HCT116 (cell line): ENCODE data around the gene ORC4. TPM values are rescaled to one million over a fixed set of nuclear protein-coding genes. Genes with fewer than 3 reads are reported as not detected.

Source experiments
- ATAC-seq: fragments of 200-7000 bp; cut with Tn5 transposase; 2 replicates; pipeline ENCODE4 v1.9.1; 2020; ENCODE audit warnings: mild to moderate bottlenecking, moderate library complexity
- BruUV-seq: library from RNA; stranded (reverse); fragments of 400-500 nt; replicated peaks from 2 replicates; lab custom pipeline; 2021; lab: Mats Ljungman, UMichigan
- CTCF ChIA-PET: fragments of 300-600 bp; sonication (Branson Sonifier 250); formaldehyde crosslinking; loops from one replicate; lab custom pipeline; 2021; ENCODE audit warnings: antibody characterized with exemption; lab: Charles Lee
- POLR2A ChIA-PET: fragments of 300-600, 350-600 bp; sonication (Branson Sonifier 250); formaldehyde crosslinking; loops from one replicate; lab custom pipeline; 2021; ENCODE audit warnings: antibody characterized with exemption; lab: Charles Lee
- RAD21 ChIA-PET, 2 experiments: fragments of 300-600 bp; sonication (Branson Sonifier 250); formaldehyde crosslinking; loops; one replicate each; lab custom pipeline; 2023; ENCODE audit warnings: low total read pairs in 2 of 2; ENCODE audit not compliant: uncharacterized antibody in 2 of 2, unreplicated experiment in 2 of 2, low non-redundant PET in 1 of 2; lab: Charles Lee
- DNase-seq: peaks from one replicate; pipeline ENCODE4 v3.0.0-alpha.2; 2010; ENCODE audit warnings: low read depth, low spot score
- H2AFZ ChIP-seq: fragments of 200-600 bp; shearing (Covaris generic), sonication (generic); 2 replicates; pipeline ENCODE4 v1.6.1; 2017; ENCODE audit warnings: low read depth, mixed run types, mixed read lengths, antibody characterized with exemption, low read length; ENCODE audit not compliant: poor library complexity, severe bottlenecking
- H3K27ac ChIP-seq: 2 replicates; pipeline ENCODE4 v1.5.1; 2012; ENCODE audit warnings: low read depth, low read length
- H3K27me3 ChIP-seq: fragments of 200-600 bp; sonication (generic); 2 replicates; pipeline ENCODE4 v1.6.1; 2016; ENCODE audit warnings: mixed run types, low read length, mixed read lengths; ENCODE audit not compliant: insufficient read depth
- H3K36me3 ChIP-seq, 2 experiments: fragments of 200-500 bp in 1 of 2; fragments of 200-600 bp in 1 of 2; sonication (Bioruptor generic) in 1 of 2; sonication (generic) in 1 of 2; 2 replicates each; pipeline versions ENCODE4 v1.5.1 to v1.6.1; 2014 to 2016; ENCODE audit warnings: low read length in 2 of 2, inconsistent platforms in 1 of 2, mixed read lengths in 1 of 2, mixed run types in 1 of 2; ENCODE audit not compliant: insufficient read depth in 2 of 2, control insufficient read depth in 1 of 2
- H3K4me1 ChIP-seq, 2 experiments: fragments of 200-600 bp in 1 of 2; sonication (generic) in 1 of 2; 2 replicates each; pipeline versions ENCODE4 v1.5.1 to v1.6.1; 2012 to 2017; ENCODE audit warnings: low read length in 2 of 2, inconsistent platforms in 1 of 2, mild to moderate bottlenecking in 1 of 2, mixed read lengths in 1 of 2, mixed run types in 1 of 2, moderate library complexity in 1 of 2; ENCODE audit not compliant: insufficient read depth in 2 of 2, control insufficient read depth in 1 of 2
- H3K4me2 ChIP-seq: fragments of 200-600 bp; sonication (generic); 2 replicates; pipeline ENCODE4 v1.6.1; 2017; ENCODE audit warnings: mixed run types, low read length, mixed read lengths
- H3K4me3 ChIP-seq, 2 experiments: fragments of 200-600 bp in 1 of 2; sonication (generic) in 1 of 2; replicated peaks in 1 of 2; 2 replicates each; pipeline ENCODE4 v1.5.1; 2011 to 2016; ENCODE audit warnings: low read length in 2 of 2, control low read depth in 1 of 2, low read depth in 1 of 2, mild to moderate bottlenecking in 1 of 2, mixed read lengths in 1 of 2, mixed run types in 1 of 2
- H3K79me2 ChIP-seq: fragments of 200-600 bp; sonication (generic); 2 replicates; pipeline ENCODE4 v1.6.1; 2017; ENCODE audit warnings: mild to moderate bottlenecking, mixed run types, low read length, moderate library complexity, mixed read lengths; ENCODE audit not compliant: insufficient read depth
- H3K9ac ChIP-seq: fragments of 200-600 bp; sonication (generic); 2 replicates; pipeline ENCODE4 v1.6.1; 2016; ENCODE audit warnings: low read length, mixed read lengths
- H3K9me2 ChIP-seq: fragments of 200-600 bp; sonication (generic), shearing (Covaris generic); 2 replicates; pipeline ENCODE4 v1.6.1; 2017; ENCODE audit warnings: mixed run types, mild to moderate bottlenecking, moderate library complexity; ENCODE audit not compliant: insufficient read depth
- H3K9me3 ChIP-seq, 2 experiments: fragments of 200-500 bp in 1 of 2; fragments of 200-600 bp in 1 of 2; sonication (Bioruptor generic) in 1 of 2; sonication (generic) in 1 of 2; 2 replicates each; pipeline ENCODE4 v1.6.1; 2014 to 2017; ENCODE audit warnings: low read length in 2 of 2, mixed read lengths in 2 of 2, inconsistent platforms in 1 of 2, low read depth in 1 of 2, mild to moderate bottlenecking in 1 of 2, mixed run types in 1 of 2, moderate library complexity in 1 of 2; ENCODE audit not compliant: control insufficient read depth in 1 of 2, insufficient read depth in 1 of 2
- H4K20me1 ChIP-seq: fragments of 200-600 bp; sonication (generic), shearing (Covaris generic); 2 replicates; pipeline ENCODE4 v1.6.1; 2017; ENCODE audit warnings: mixed run types, mild to moderate bottlenecking, moderate library complexity; ENCODE audit not compliant: insufficient read depth
- CBX3 ChIP-seq: IDR thresholded peaks from 2 replicates; pipeline ENCODE4 v1.6.1; 2012; ENCODE audit warnings: low read depth
- CEBPB ChIP-seq: IDR thresholded peaks from 2 replicates; pipeline ENCODE4 v1.6.1; 2012; ENCODE audit warnings: low read depth
- EZH2 ChIP-seq: fragments of 200-600 bp; sonication (generic); IDR thresholded peaks from 2 replicates; pipeline ENCODE4 v1.6.1; 2017; ENCODE audit warnings: antibody characterized with exemption, mixed run types
- FOSL1 ChIP-seq: IDR thresholded peaks from 2 replicates; pipeline ENCODE4 v1.6.1; 2012; ENCODE audit warnings: low read depth
- JUND ChIP-seq: IDR thresholded peaks from 2 replicates; pipeline ENCODE4 v1.6.1; 2012
- POLR2A ChIP-seq: IDR thresholded peaks from 2 replicates; pipeline ENCODE4 v1.7.0; 2011; ENCODE audit warnings: borderline replicate concordance; ENCODE audit not compliant: insufficient read depth, insufficient read length; ENCODE audit errors: extremely low read depth
- RAD21 ChIP-seq: IDR thresholded peaks from 2 replicates; pipeline ENCODE4 v1.6.1; 2012; ENCODE audit warnings: low read depth, mild to moderate bottlenecking
- SIN3A ChIP-seq: IDR thresholded peaks from 2 replicates; pipeline ENCODE4 v1.6.1; 2012; ENCODE audit warnings: low read depth
- ZFX ChIP-seq: fragments of 450-650 bp; IDR thresholded peaks from 2 replicates; pipeline ENCODE4 v1.6.1; 2017
- ZNF274 ChIP-seq: fragments of 200-500 bp; sonication (Bioruptor generic); IDR thresholded peaks from 2 replicates; pipeline ENCODE4 v1.6.1; 2014; ENCODE audit warnings: mild to moderate bottlenecking, low read depth, low read length, inconsistent platforms
- intact Hi-C: fragments of 100-400 bp; cut with micrococcal nuclease; formaldehyde crosslinking; loops from 2 replicates; pipeline ENCODE4 v1.10.0; 2022
- total RNA-seq: library from RNA; stranded (reverse); gene quantifications from one replicate; pipeline ENCODE4 v1.2.1, GENCODE V29; 2021; ENCODE audit not compliant: unreplicated experiment
- TF ChIP-seq, protein P1 (sequence below): IDR thresholded peaks from 2 replicates; pipeline ENCODE4 v1.6.1; 2011; ENCODE audit warnings: mild to moderate bottlenecking, low read length, moderate library complexity; ENCODE audit not compliant: insufficient replicate concordance; ENCODE audit errors: extremely low read depth
- TF ChIP-seq, protein P2 (sequence below), 3 experiments: fragments of 200-600 bp in 1 of 3; sonication (generic) in 1 of 3; IDR thresholded peaks in 2 of 3; conservative IDR thresholded peaks in 1 of 3; 2 replicates each; pipeline ENCODE4 v1.5.1; 2012 to 2017; ENCODE audit warnings: low read depth in 2 of 3, low read length in 2 of 3, antibody characterized with exemption in 1 of 3, borderline replicate concordance in 1 of 3, control low read depth in 1 of 3, mild to moderate bottlenecking in 1 of 3, mixed read lengths in 1 of 3, mixed run types in 1 of 3, moderate library complexity in 1 of 3; ENCODE audit not compliant: insufficient read depth in 1 of 3
- TF ChIP-seq, protein P3 (sequence below): IDR thresholded peaks from 2 replicates; pipeline ENCODE4 v1.6.1; 2012; ENCODE audit warnings: low read depth
- TF ChIP-seq, protein P4 (sequence below): IDR thresholded peaks from 2 replicates; pipeline ENCODE4 v1.6.1; 2012
- TF ChIP-seq, protein P5 (sequence below): IDR thresholded peaks from 2 replicates; pipeline ENCODE4 v1.6.1; 2012

The ORC4 gene
- total RNA-seq, 1 experiment from 2014 or later = 51.0 TPM

DNA sequence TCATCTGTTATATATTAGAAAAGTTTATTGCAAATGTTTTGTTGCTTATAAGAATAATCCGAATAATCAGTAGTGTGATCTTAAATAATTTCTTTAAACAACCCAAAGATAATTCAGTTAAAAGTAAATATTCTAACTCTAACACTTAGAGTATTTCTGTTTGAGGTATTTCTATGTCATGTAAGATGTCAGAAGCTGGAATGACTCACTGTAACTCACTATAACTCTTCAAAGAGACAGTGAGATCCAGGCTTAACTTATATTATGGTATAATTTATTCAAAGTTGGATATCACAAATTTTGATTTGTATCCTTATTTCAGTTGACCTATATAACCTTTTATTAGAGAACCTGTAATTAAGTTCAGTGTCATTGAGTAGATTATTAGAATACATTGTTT is 7.3 kb upstream of the ORC4 start:
- H3K27me3 ChIP-seq = no peaks in the 10 kb centered on the region
- intact Hi-C loops = no loop called here
- ChIA-PET RAD21 (no interaction called here), POLR2A (no interaction called here), CTCF (no interaction called here)
- no peak for DNase-seq
- no peak overlapping the region for H3K4me3 ChIP-seq
- H3K4me2 ChIP-seq = no peak overlapping the region
- TF ChIP-seq RAD21 (no peak), JUND (no peak), POLR2A (no peak), CEBPB (no peak), CBX3 (no peak), FOSL1 (no peak), ZNF274 (no peak)
- TF ChIP-seq, protein P1, sequence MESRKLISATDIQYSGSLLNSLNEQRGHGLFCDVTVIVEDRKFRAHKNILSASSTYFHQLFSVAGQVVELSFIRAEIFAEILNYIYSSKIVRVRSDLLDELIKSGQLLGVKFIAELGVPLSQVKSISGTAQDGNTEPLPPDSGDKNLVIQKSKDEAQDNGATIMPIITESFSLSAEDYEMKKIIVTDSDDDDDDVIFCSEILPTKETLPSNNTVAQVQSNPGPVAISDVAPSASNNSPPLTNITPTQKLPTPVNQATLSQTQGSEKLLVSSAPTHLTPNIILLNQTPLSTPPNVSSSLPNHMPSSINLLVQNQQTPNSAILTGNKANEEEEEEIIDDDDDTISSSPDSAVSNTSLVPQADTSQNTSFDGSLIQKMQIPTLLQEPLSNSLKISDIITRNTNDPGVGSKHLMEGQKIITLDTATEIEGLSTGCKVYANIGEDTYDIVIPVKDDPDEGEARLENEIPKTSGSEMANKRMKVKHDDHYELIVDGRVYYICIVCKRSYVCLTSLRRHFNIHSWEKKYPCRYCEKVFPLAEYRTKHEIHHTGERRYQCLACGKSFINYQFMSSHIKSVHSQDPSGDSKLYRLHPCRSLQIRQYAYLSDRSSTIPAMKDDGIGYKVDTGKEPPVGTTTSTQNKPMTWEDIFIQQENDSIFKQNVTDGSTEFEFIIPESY = no peak
- no TSS peak for BruUV-seq
- H3K79me2 ChIP-seq = peaks cover 51% of the 10 kb centered on the region
- no peaks in the 10 kb centered on the region for H3K9me3 ChIP-seq
- H4K20me1 ChIP-seq = no peaks in the 10 kb centered on the region
- no peaks in the 10 kb centered on the region for H3K36me3 ChIP-seq
- H3K9me2 ChIP-seq = no peaks in the 10 kb centered on the region
- H3K9ac ChIP-seq = no peak overlapping the region
- H2AFZ ChIP-seq = no peak overlapping the region
- no peak overlapping the region for H3K27ac ChIP-seq
- no peaks in the 10 kb centered on the region for H3K4me1 ChIP-seq
- no peak for ATAC-seq

DNA sequence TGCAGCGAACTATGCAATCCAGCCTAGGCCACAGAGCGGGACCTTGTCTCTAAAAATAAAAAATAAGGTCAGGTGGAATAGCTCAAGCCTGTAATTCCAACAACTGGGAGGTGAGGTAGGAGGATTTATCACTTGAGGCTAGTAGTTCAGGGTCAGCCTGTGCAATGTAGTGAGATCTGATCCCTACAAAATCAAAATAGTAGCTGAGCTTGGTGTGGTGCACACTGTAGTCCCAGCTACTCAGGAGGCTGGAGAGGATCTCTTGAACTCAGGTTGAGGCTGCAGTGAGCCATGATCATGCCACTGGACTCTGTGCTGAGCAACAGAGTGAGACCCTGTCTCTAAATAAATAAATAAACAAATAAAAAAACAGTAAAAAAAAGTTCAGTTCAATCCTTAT is 6.0 kb upstream of the ORC4 start:
- no peak for DNase-seq
- ChIA-PET CTCF (no interaction called here), RAD21 (no interaction called here), POLR2A (no interaction called here)
- Histone ChIP-seq H3K4me3 (no peak overlapping the region), H3K27ac (no peak overlapping the region), H3K4me1 (peaks cover 0 to 9% of the 10 kb centered on the region in 2 experiments; a peak in 3 of 4 replicates), H3K4me2 (no peak overlapping the region), H2AFZ (no peak overlapping the region), H3K79me2 (peaks cover 63% of the 10 kb centered on the region), H3K9ac (no peak overlapping the region), H4K20me1 (no peaks in the 10 kb centered on the region), H3K9me2 (no peaks in the 10 kb centered on the region), H3K36me3 (no peaks in the 10 kb centered on the region), H3K9me3 (no peaks in the 10 kb centered on the region), H3K27me3 (no peaks in the 10 kb centered on the region)
- intact Hi-C loops = no loop called here
- ATAC-seq = no peak
- no TSS peak for BruUV-seq
- TF ChIP-seq POLR2A (no peak), CBX3 (no peak), SIN3A (no peak), ZFX (no peak), EZH2 (no peak)
- TF ChIP-seq, protein P2, sequence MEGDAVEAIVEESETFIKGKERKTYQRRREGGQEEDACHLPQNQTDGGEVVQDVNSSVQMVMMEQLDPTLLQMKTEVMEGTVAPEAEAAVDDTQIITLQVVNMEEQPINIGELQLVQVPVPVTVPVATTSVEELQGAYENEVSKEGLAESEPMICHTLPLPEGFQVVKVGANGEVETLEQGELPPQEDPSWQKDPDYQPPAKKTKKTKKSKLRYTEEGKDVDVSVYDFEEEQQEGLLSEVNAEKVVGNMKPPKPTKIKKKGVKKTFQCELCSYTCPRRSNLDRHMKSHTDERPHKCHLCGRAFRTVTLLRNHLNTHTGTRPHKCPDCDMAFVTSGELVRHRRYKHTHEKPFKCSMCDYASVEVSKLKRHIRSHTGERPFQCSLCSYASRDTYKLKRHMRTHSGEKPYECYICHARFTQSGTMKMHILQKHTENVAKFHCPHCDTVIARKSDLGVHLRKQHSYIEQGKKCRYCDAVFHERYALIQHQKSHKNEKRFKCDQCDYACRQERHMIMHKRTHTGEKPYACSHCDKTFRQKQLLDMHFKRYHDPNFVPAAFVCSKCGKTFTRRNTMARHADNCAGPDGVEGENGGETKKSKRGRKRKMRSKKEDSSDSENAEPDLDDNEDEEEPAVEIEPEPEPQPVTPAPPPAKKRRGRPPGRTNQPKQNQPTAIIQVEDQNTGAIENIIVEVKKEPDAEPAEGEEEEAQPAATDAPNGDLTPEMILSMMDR (IDR thresholded peaks at IDR 0.05 in 2 of 3, conservative IDR thresholded peaks at IDR 0.05 in 1 of 3; ENCODE audit: borderline replicate concordance in 1 of 3, insufficient read depth in 1 of 3, low read depth in 2 of 3, low read length in 2 of 3) = no peak
- TF ChIP-seq, protein P3, sequence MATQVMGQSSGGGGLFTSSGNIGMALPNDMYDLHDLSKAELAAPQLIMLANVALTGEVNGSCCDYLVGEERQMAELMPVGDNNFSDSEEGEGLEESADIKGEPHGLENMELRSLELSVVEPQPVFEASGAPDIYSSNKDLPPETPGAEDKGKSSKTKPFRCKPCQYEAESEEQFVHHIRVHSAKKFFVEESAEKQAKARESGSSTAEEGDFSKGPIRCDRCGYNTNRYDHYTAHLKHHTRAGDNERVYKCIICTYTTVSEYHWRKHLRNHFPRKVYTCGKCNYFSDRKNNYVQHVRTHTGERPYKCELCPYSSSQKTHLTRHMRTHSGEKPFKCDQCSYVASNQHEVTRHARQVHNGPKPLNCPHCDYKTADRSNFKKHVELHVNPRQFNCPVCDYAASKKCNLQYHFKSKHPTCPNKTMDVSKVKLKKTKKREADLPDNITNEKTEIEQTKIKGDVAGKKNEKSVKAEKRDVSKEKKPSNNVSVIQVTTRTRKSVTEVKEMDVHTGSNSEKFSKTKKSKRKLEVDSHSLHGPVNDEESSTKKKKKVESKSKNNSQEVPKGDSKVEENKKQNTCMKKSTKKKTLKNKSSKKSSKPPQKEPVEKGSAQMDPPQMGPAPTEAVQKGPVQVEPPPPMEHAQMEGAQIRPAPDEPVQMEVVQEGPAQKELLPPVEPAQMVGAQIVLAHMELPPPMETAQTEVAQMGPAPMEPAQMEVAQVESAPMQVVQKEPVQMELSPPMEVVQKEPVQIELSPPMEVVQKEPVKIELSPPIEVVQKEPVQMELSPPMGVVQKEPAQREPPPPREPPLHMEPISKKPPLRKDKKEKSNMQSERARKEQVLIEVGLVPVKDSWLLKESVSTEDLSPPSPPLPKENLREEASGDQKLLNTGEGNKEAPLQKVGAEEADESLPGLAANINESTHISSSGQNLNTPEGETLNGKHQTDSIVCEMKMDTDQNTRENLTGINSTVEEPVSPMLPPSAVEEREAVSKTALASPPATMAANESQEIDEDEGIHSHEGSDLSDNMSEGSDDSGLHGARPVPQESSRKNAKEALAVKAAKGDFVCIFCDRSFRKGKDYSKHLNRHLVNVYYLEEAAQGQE = no peak
- TF ChIP-seq, protein P4, sequence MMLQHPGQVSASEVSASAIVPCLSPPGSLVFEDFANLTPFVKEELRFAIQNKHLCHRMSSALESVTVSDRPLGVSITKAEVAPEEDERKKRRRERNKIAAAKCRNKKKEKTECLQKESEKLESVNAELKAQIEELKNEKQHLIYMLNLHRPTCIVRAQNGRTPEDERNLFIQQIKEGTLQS = no peak
- TF ChIP-seq, protein P5, sequence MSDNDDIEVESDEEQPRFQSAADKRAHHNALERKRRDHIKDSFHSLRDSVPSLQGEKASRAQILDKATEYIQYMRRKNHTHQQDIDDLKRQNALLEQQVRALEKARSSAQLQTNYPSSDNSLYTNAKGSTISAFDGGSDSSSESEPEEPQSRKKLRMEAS = no peak
